NOMO-1 treated with DMSO at 0.1 percent for 48 hours (cell line): ENCODE data around the gene HELT.
"Not testable (repeated sequence)": the region's sequence is repeated elsewhere in the genome, so short reads cannot be mapped to it uniquely, and the experiment has no call there.

ENCODE experiments used
- DNase-seq: peaks from one replicate; lab custom pipeline; 2025; ENCODE audit not compliant: unreplicated experiment; lab: John Stamatoyannopoulos, UW

Gene HELT

DNA sequence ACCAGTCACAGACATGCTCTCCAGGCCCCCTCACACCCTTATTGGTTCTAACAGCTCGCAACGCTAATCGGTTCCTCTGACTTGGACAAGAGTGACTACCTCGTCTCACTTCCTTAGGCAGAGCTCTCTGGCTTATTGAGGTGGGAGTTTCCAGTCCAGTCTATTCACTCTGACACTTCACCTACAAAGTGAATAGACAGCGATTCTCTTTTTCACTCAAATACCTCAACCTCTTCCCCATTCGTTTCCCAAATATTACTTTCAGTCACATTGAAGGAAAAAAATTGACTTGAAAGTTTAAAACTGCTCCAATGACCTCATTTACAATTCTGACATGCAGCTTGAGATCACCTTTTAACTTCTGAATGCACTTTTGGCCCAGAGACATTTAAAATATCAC lies 17.7 kb downstream of the HELT start:
- DNase-seq: no peak

DNA sequence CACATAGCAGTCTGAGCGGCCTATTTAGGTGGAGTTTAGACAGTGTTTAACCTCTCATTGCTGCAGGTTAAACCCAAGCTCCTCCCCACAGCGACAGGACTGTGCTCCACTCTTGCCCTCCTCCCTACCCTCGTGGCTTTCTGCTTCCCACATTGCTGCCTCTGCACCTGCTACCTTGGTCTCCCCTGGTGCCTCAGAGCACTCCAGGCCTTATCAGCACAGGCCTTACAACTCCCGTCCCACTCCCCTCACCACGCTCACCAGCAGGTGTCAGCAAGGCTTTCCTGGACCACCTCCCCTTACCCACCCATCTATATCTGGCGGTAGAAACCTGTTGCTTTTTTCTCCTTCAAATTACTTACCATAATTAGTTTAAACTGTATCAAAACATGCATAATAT lies 18.6 kb downstream of the HELT start:
- no peak for DNase-seq

DNA sequence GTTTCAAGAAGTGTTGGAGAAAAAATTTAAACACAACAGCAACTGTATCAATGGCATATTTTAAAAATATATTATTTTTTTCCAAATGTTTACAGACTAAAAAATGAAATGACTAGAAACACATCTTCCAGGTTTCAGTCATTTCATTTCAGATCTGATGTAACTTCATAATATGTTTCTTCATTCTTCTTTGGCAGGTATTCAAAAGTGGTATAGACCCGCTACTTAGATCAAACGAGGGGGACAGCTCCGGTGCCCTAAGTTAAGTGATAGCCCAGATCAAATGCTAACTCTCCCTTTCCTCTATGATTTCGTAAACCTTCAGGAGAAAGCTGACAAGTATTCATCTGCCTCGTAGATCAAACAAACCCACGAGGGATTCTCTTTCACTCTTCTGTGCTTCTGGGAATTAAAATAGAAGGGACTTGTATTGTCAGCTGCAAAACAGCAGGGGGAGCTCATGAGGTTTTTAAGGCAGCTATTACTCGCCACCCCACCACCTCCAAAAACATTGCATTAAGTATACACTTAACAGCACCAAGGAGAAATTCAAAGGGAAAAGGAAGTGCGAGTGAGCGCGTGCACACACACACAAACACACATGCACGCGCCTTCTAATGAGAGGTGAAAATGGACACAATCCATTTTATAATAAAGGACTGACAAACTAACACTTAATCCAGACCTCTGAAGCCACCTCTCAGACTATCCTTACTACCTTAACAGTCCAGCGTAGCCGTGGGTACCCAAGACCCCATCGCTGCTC lies 21.4 kb downstream of the HELT start:
- DNase-seq: peak; percentile 77

DNA sequence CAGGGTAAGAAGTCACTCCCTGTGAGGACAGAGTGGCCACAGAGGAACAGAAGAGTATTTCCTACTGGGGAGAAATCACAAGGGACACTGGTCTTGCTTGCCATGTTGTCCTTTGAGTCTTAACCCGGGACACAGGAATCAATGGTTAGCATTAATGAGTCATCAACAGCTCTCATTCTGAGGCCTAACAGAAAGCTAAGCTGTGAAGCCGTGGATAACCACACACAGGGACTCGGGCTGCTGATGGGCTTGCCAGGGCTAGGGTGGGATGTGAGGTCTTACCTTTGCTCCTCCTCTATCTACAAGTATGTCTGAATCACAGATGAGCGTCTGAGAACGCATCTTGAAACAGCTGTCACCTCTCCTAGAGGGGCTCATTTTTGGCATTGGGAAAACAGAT lies 22.2 kb downstream of the HELT start:
- no peak for DNase-seq

DNA sequence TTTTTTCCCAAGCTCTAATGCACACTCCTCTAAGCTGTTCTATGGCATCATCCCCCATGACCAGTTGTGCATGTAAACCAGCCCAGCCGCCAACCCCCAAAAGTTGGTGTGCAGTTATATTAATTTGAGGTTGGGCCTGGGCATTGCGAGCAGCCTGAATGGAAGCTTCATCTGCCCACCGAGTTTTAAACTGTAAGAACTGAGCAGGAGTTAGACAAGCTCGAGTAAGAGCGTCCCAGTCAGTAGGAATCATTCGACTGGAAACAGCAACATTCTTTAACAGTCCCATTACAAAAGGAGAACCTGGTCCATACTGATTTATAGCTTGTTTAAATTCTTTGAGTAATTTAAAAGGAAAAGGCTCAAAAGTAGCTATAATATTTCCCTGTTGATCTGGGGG lies 32.0 kb downstream of the HELT start:
- DNase-seq: not testable (repeated sequence)

DNA sequence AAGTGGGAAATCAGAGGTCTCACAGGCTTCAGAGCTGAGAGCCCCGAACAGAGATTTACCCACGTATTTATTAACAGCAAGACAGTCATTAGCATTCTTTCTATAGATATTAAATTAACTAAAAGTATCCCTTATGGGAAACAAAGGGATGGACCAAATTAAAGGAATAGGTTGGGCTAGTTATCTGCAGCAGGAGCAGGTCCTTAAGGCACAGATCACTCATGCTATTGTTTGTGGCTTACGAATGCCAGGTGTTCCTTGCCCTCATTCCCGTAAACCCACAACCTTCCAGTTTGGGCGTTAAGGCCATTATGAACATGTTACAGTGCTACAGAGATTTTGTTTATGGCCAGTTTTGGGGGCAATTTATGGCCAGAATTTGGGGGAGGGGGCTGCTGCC lies 33.0 kb downstream of the HELT start:
- not testable (repeated sequence) for DNase-seq

DNA sequence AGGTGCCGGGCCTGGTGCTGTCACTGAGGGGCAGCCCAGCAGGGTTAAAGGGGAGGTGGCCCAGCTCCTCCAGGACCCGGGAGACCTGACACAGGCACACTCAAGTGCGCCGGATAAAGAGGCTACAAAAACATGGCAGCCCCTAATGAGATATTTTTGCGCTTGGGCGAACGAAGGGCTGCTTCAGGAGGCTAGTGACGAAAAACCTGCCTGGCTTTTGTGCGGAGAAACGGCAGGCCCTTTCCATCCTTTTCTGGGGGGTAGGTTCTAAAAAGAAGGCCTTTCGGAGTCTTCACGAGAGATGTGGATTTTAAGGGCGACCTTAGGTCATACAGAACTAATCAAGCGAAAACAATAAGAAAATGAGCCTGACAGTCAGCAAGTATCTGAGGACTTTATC lies 35.5 kb downstream of the HELT start:
- no peak for DNase-seq

DNA sequence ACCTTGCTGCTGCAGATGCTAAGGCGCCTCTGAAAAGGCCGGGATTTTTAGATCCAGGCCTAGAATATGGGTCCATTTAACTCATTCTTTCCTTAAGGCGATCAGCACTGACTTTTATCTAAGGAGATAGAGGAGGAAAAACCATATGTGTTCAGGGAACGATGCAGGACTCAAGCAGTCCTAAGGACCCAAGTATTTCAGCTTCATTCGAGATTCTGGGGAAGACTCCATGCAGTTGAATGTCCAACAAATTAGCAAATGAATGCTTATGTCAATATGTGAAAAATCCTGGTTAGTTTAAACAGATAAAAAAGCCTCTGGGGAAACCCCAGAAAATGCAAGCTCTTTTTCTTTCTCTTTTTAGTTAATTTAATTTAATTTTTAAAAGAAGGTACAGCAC lies 36.0 kb downstream of the HELT start:
- no peak for DNase-seq

DNA sequence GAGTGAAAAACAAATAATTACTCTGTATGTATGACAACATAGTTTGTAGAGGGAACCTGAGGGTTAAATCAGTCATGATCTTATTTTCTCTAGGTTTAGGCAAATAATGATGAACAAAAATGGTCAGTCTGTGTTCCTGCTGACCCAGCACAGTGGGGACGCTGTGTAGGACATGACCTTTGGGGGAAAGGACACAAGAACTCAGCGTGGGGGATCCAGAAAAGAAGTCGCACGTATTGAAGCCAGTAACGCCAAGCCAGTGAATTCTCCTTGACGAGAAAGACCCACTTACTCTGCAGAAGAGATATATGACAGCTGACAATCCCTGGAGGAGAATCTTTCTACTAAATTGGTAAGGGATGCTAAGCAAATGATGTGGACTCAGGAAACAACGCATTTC lies 36.6 kb downstream of the HELT start:
- no peak for DNase-seq

DNA sequence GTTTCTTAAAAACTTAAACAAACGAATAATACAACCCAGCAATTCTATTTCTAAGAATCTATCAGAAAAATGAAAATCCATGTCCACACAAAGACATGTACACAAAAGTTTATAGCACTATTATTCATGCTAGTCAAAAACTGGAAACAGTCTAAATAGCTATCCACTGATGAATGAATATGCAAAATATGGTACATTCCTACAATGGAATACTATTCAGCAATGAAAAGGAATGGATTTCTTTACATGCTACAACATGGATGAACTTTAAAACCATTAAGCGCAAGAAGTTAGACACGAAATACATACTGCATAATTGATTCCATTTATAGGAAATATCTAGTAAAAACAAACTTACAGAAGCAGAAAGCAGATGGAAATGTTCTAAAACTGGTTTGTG lies 43.3 kb downstream of the HELT start:
- no peak for DNase-seq

DNA sequence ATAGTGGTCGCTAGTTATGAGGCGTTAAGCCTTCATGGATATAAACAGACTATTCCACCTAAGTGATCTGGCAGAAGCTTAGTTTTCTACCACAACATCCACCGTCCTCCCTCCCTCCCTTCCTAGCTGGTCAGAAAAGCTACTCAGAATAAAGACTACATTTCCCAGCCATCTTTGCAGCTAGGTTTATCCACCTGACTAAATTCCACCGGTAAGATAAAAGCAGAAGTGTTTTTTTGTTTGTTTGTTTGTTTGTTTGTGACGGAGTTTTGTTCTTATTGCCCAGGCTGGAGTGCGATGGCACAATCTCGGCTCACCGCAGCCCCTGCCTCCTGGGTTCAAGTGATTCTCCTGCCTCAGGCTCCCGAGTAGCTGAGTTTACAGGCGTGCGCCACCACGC lies 44.3 kb downstream of the HELT start:
- no peak for DNase-seq

DNA sequence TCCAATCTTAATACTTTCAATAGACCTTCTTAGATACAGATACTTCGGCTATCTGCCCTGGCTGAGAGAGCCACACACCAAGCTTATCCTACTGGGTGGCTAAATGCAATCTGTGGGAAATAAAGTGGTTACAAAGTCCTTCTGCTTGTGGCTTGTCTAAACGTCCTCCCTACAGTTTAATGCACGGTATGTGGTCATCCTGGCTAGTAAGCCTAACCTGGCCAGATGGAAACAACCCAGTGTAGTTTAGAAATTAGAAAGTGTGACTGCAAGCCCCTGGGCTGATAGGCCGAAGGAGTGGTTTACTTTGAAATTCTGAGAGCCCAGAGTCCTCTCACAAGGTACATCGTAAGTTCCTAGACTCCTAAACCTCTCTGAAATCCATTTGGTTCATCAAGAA lies 47.9 kb downstream of the HELT start:
- DNase-seq: no peak

DNA sequence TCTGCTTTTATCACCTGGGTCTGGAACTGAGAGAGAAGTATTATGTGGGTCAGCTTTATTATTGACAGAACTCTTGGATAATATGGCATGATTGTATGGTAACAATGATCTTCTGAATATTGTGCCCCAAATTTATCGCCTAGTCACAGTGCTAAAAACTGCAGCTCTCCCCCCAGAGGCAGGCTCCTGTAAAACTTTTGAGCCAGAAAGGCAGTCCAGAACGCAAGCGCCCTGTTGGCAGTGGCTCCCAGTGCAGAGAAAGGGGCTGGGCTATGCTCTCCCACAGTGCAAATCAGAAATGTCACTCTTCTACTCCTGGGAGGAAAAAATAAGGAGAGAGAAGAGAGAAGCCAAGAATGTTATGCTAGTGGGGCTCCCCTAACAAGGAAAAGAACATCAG lies 50.5 kb downstream of the HELT start:
- no peak for DNase-seq
